K562 (cell line): ENCODE results near the gene MAGOHB.

Experiments
- CTCF ChIP-seq, 3 experiments: IDR thresholded peaks in 2 of 3; conservative IDR thresholded peaks in 1 of 3; 2 replicates each; pipeline ENCODE4 v1.5.1; 2011 to 2012; ENCODE audit warnings: low read length in 3 of 3, mild to moderate bottlenecking in 3 of 3, control low read depth in 2 of 3, improper control_type of control experiment in 1 of 3, inconsistent platforms in 1 of 3, low read depth in 1 of 3, mixed read lengths in 1 of 3, moderate library complexity in 1 of 3; ENCODE audit not compliant: insufficient read depth in 2 of 3
- ETV5 ChIP-seq: sonication (generic); formaldehyde crosslinking; IDR thresholded peaks from 2 replicates; pipeline ENCODE4 v1.4.0; 2020; ENCODE audit warnings: low read depth, mild to moderate bottlenecking, missing genetic modification reagents
- GTF2F1 ChIP-seq: IDR thresholded peaks from 2 replicates; pipeline ENCODE4 v1.6.1; 2011; ENCODE audit warnings: low read depth, low read length, improper control_type of control experiment
- KAT7 ChIP-seq: sonication (generic); formaldehyde crosslinking; IDR thresholded peaks from 2 replicates; pipeline ENCODE4 v1.8.0; 2022; ENCODE audit warnings: missing genetic modification reagents, mild to moderate bottlenecking, borderline replicate concordance
- MAZ ChIP-seq, 2 experiments: fragments of 450-650 bp in 1 of 2; sonication (generic) in 1 of 2; formaldehyde crosslinking; IDR thresholded peaks in 1 of 2; conservative IDR thresholded peaks in 1 of 2; 2 replicates each; pipeline versions ENCODE4 v1.4.0 to v1.5.0; 2020; ENCODE audit warnings: mild to moderate bottlenecking in 1 of 2, missing genetic modification reagents in 1 of 2
- RFX5 ChIP-seq: IDR thresholded peaks from 2 replicates; pipeline ENCODE4 v1.6.1; 2011; ENCODE audit warnings: low read depth, mild to moderate bottlenecking, improper control_type of control experiment, low read length
- TRIM24 ChIP-seq, 2 experiments: fragments of 450-650 bp; IDR thresholded peaks; 2 replicates each; pipeline ENCODE4 v1.6.1; 2016
- ZBTB33 ChIP-seq: sonication (generic); formaldehyde crosslinking; IDR thresholded peaks from 2 replicates; pipeline ENCODE4 v1.8.1; 2023; ENCODE audit warnings: mild to moderate bottlenecking, missing genetic modification reagents
- ZNF785 ChIP-seq: fragments of 250-450 bp; sonication (Bioruptor Pico); IDR thresholded peaks from 2 replicates; pipeline ENCODE4 v1.4.0; 2020; ENCODE audit warnings: mild to moderate bottlenecking
- ZNF830 ChIP-seq: fragments of 250-450 bp; sonication (Bioruptor Pico); IDR thresholded peaks from 2 replicates; pipeline ENCODE4 v1.5.0; 2021; ENCODE audit warnings: mild to moderate bottlenecking

- TF ChIP-seq RFX5 (no peak), KAT7 (CRISPR knock-in tag) (no peak), CTCF (IDR thresholded peaks at IDR 0.05 in 2 of 3, conservative IDR thresholded peaks at IDR 0.05 in 1 of 3; ENCODE audit: insufficient read depth in 2 of 3, low read depth in 1 of 3, low read length in 3 of 3) (no peak), ETV5 (CRISPR knock-in tag) (no peak), ZNF830 (CRISPR knock-in tag) (no peak), ZNF785 (CRISPR knock-in tag) (no peak), GTF2F1 (no peak), ZBTB33 (no peak), TRIM24 (IDR thresholded peaks at IDR 0.05) (no peak), MAZ (CRISPR knock-in tag; conservative IDR thresholded peaks at IDR 0.05 in 1 of 2, IDR thresholded peaks at IDR 0.05 in 1 of 2) (no peak)
Measured at GRCh38 chr12:10636124-10636523, 22.7 kb upstream of the MAGOHB start.
